Myocyte (in vitro differentiated cells): Measurements from ENCODE around the gene ITPR2. TPM values are rescaled to one million over a fixed set of nuclear protein-coding genes. Genes with fewer than 3 reads are reported as not detected.
"Not testable (repeated sequence)": the region's sequence is repeated elsewhere in the genome, so short reads cannot be mapped to it uniquely, and the experiment has no call there.

Experiments
- DNase-seq: peaks from one replicate; pipeline ENCODE4 v3.0.0-alpha.2; 2012; ENCODE audit warnings: low read depth
- total RNA-seq: library from RNA; depleted of rRNA; stranded (reverse); fragments of >200 nt; gene quantifications from 2 replicates; pipeline ENCODE4 v1.2.3, GENCODE V29; 2014

Gene ITPR2
- total RNA-seq, 1 donor from 2014 or later, result 8.9 TPM

DNA sequence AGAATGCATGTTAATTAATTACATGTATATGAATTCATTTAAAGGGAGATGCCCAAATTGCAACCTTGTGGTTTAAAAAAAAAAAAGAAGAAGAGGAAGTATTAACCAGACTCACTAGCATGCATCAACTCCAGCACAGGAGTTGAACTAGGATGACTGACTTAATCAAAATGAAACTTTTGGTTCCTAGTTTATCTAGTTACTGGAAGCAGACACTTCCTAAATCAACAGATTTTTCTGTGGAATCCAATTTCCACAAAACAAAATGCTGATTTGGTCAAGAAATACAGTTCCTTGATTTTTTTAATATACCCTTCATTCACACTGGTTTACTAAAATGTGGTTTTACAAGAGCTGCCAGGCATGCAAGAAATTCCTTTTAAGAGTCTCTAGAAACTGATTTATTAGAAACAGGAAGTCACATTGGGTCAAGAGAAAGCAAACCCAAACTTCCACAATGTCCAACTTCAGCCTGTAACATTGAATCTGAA, 41.6 kb downstream of the ITPR2 start:
- DNase-seq, result peak; percentile 54

DNA sequence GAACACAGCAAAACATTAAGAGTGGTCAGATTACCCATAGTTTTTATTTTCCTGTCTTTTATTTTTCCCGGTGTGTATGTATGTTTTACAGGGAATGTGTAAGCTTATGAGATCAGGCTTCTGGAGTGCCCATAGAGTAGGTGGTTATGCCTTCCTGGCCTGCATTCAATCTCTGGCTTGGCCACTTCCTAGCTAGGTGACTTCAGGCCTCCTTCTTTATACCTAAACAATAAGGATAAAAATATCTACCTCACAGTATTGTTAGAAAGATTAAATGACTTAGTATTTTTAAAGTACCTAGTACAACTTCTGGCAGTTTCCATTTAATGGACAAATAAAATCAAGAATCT, 42.4 kb downstream of the ITPR2 start:
- DNase-seq, result no peak

DNA sequence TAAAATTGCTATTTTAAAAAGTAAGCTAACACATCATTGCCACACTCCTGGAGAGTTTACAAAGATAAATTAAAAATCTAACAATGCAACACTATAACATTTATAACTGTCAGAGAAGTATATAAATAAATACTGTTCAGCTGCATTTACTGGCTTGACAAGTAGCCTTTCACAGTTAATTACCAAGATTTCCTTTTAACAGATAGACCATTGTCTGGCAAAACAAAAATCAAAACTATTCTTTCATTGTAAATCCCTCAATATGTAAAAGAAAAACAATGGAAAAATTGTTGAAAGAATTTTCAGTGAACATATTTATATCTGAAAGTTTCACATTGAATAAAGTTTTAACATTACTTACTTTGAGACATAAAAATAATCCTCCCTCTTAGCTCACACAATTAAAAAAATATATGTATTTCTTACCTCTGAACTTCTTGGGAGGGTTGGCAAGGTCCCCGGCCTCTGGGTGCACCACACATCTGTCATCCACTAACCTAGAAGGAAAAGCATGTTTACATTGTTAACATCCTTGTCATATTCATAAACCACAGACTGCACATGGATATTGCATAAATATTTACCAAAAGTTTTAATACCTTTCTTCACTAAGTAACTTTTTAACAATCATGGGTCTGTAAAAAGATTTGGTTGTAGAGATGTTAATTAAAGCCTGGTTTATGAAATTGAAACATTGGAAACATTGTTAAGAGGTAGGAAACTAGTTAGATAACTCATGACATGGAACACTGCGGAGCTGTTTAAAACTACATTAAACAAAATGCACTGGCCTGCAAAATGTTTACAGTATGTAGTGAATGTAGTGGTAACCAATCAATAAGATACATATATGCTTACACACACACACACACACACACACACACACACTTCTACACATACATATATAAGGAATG, 43.0 kb downstream of the ITPR2 start:
- DNase-seq, result no peak

DNA sequence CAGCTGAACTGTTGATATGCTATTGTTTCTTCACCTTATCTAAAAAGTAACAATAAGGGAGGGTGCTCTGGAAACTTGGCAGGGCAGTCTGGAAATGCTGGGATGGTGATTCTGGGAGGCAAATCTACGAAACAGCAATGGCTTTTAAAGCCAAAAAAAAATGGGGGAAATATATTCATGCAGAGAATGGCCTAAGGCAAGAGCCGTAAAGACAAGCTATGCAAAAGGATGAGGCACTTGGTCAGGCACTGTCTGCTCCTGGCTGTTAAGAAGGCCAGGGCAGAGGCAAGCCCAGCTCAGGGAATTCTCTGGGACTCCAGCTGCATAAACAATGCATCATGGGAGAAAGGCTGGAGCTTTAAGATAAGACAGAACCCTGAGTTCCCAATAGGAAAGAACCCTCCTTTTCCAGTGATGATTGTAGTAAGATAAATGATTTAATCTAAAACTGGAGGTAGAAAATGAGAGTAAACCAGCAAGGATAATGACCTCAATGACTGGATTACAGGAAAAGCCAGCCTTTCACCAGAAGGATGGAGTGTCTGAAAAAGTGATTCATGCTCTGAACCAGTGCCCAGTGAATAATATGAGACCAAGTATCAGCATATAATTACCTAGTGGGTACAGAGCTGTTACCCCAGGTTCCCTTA, 46.0 kb downstream of the ITPR2 start:
- DNase-seq, result peak; percentile 45

DNA sequence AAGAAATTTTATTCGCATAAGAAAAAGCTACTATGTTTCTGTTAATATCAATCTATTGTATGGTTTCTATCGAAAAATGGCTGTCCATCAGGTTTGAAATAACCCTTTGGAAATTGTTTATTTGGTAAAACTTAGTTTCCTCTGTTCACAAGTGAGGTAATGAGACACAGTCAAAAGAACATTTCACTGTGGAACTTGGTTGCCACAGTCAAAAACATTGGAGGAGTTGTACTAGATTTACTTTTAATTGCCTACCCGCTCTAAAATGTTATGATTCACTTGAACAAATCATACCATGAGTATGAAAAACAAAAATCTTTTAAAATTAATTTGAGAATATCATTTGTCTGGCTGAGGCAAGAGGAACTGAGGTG, 46.5 kb downstream of the ITPR2 start:
- no peak for DNase-seq

DNA sequence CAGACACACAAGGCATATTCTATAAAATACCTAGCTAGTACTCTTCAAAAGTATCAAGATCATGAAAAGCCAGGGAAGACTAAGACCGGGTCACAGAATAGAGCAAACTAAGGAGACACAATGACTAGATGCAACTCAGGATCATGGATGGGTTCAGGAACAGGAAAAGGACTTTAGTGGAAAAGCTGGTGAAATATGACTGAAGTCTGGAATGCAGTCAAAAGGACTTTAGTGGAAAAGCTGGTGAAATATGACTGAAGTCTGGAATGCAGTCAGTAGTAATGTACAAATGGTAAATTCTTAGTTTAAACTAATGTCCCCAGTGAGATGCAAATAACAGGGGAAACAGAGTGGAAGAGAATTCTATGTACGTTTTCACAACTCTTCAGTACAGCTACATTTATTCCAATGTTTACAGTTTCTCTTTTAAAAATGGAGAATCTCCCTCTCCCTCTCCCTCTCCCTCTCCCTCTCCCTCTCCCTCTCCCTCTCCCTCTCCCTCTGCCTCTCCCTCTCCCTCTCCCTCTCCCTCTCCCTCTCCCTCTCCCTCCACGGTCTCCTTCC, 49.1 kb downstream of the ITPR2 start:
- DNase-seq, result not testable (repeated sequence)

DNA sequence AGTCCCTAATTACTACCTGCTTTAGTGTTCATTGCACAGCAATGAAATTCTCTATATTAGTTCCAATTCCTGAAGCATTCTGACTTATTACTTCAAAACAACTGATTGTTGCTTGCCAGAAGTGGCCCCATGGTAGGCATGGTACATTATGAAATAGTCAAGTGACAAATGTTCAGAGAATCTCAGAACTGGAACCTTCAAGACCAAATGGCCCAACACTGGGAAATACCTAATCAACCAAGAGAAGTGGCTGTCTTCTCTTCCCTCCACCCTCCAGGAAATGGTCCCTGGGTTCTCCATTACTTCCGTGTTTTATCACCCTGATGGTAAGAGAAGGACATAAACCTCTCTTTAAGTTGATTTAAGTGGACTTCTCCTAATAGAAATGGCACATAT, 49.9 kb downstream of the ITPR2 start:
- no peak for DNase-seq

DNA sequence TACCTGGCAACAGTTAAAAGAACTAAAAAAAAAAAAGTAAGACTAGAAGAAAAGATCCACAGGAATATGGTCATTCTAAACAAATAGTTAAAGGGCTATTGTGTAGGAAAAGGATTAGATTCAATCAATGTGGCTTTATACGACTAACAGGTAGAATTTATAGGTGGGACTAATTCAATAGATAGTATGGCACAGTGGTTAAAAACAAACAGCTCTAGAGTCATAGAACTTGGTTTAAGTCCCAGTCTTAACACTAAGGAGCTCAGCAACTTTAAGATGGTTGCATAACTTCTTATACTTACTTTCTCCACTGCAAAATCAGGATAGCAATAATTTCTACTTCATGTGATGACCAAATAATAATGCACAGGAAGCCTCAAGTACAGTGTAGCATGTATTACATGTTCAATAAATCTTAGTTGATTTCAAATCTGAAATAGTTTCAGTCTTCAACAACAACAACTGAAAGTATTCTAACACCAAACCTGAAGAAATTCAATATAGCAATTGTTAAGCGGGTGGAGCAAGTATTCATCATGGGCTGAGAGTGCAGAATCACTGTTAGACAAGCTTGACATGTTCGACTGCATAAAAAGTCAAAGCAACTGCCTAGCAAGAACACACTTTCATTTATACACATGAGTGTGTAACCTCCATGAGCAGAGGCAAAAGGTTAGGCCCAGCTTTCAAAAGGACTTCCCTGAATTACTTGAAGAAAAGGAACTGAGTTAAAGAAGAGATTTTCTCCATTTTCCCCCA, 50.4 kb downstream of the ITPR2 start:
- no peak for DNase-seq

DNA sequence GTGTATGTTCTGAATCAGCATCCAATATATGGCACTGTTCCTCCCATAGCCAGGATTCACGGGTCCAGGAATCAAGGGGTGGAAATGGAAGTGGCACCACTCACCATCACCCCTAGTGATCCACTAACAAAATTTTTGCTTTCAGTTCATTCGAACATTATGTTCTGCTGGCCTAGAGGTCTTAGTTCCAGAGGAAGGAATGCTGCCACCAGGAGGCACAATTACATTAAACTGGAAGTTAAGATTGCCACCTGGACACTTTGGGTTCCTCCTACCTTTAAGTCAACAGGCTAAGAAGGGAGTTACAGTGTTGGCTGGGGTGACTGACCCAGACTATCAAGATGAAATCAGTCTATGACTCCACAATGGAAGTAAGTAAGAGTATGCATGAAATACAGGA, 52.3 kb downstream of the ITPR2 start:
- DNase-seq, result not testable (repeated sequence)

DNA sequence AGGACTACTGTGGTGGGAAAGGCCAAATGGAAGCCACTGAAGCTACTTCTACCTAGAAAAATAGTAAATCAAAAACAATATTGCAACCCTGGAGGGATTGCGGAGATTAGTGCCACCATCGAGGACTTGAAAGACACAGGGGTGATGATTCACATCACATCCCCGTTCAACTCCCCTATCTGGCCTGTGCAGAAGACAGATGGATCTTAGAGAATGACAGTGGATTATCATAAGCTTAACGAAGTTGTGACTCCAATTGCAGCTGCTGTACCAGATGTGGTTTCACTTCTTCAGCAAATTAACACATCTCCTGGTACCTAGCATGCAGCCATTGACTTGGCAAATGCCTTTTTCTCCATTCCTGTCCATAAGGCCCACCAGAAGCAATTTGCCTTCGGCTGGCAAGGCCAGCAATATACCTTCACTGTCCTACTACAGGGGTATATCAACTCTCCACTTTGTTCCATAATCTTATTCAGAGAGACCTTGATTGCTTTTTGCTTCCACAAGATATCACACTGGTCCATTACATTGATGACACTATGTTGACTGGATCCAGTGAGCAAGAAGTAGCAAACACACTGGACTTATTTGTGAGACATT, 54.7 kb downstream of the ITPR2 start:
- DNase-seq, result not testable (repeated sequence)

DNA sequence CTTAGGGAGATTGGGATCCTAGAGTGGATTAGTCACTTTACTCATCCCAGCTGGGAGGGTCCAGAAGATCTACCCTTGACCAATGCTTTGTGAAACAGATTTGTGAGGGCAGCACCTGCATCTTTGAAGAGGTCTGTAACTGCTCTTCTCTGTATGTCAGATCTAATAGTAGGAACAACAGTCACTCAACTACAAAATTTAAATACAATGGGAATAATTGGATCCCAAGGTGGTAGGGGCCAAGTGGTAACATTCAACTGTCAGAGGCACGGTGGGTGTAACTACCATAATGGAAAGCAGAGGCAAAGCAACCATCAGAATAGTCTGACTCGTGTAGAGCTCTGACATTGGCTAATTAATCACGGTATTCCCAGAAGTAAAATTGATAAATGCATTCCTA, 55.8 kb downstream of the ITPR2 start:
- no peak for DNase-seq

DNA sequence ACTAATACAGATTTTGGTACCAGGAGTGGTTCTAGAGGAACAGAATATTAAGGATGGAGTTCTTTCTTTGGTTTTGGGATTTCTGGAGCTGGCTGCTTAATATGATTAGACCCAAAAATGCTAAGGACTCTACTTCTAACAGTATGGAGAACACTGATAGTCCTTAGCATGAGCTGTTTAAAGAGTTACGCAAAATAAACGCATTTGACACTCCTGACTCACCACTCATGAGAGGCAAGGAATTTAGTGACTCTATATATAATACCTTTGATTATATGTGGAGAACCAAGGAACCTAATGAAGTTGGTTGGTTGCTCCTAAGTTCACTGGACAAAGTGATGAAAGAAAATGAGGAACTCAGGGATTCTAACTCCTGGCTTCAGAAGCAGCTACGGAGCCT, 57.0 kb downstream of the ITPR2 start:
- DNase-seq, result not testable (repeated sequence)

DNA sequence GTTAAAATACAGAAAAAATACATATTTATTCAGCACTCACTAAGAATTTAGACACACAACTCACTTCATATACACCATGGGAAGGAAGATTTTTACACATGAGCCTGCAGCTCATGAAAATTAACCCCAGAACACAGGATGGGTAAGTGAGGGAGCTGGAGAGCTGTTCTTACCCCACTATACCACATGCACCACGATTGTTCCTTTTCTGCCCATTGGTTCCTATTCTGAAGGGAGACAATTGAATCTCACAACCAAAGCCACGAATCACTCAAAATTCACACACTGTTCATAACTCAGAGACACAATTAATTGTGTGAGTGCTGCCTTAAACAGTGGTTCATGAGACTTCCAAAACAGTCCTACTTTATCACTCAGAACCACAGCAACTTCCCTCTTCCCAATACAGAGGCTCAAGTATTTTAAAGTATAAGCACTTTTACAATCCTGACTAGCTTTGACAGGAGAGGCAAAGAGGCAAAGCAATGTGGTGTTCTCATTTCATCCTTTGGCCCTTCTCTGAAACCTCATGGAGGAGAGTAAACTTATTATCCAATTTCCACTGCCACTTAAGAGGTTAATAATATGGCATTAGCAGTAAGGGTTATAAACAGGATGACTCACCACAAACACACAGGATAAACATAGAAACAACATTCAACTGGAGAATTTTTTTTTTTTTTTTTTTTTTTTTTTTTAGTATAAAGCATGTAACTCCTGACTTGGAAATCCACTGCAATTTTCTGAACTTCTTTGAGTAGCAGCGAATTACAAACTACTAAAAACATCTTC, 59.5 kb downstream of the ITPR2 start:
- no peak for DNase-seq

DNA sequence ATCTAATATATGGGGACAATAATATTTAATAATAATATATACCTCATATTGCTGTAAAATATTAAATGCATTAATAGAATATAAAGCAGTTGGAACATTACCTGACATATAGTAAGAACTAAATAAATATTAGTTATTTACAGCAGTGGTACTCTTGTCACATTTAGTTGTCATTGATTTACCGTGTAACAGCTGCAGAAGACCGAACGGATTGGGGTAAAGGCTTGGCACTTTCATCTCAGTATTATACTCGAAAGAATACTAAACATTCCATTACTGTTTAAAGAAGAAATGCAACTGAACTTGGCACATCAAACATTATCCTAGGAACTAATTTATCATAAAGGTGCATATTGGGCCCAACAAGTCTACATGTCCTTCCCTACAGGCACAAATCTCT, 61.1 kb downstream of the ITPR2 start:
- DNase-seq, result peak; percentile 32

DNA sequence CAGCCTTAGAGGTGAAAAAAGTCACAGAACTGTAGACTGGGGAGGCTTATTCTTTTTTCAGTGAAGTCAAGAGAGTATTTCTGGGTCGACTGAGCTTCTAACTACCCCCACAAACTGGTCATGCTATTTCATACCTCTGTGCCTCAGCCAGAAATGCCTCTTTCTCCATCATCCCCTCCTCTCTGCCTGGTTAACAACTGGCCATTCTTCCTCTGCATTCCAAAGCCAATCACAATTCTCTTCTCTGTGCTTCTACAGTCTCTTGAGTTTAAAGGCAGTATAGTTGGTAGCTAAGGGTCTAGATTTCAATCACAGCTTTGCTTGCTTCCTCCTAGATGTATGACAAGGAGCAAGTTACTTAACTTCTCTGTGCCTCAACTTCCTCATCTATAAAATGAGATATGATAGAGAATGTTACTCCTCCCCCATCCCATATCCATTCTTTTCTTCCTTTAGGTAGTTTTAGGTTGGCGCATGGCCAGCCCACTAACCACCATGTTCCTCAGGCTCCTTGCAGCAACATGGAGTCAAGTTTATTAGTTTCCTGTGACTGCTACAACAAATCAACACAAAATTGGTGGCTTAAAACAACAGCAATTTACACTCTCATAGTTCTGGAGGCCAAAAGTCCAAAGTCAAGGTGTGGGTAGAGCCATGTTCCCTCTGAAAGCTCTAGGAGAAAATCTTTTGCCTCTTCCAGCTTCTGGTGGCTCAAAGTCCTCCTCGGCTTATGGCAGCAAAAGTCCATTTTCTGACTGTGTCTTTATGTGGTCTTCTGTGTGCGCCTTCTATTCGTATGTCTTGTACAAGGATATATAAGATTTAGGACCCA, 62.5 kb downstream of the ITPR2 start:
- DNase-seq, result no peak

DNA sequence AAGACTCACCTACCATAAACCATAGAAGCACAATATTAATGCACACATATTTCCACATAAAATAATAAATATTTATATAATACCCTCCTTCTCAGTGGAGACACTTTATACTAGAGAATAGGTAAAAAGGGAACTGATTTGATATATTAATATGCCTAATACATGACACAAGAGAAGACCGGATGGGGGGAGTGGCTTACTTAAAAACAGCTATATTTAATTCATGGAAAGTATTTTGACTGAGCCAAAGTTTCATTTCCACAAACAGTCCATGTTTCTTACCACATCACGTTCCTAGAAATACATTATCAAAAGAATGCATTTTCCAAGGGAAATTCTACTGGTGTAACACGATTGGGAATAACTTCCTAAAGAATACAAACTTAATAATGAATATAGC, 63.4 kb downstream of the ITPR2 start:
- DNase-seq, result no peak

DNA sequence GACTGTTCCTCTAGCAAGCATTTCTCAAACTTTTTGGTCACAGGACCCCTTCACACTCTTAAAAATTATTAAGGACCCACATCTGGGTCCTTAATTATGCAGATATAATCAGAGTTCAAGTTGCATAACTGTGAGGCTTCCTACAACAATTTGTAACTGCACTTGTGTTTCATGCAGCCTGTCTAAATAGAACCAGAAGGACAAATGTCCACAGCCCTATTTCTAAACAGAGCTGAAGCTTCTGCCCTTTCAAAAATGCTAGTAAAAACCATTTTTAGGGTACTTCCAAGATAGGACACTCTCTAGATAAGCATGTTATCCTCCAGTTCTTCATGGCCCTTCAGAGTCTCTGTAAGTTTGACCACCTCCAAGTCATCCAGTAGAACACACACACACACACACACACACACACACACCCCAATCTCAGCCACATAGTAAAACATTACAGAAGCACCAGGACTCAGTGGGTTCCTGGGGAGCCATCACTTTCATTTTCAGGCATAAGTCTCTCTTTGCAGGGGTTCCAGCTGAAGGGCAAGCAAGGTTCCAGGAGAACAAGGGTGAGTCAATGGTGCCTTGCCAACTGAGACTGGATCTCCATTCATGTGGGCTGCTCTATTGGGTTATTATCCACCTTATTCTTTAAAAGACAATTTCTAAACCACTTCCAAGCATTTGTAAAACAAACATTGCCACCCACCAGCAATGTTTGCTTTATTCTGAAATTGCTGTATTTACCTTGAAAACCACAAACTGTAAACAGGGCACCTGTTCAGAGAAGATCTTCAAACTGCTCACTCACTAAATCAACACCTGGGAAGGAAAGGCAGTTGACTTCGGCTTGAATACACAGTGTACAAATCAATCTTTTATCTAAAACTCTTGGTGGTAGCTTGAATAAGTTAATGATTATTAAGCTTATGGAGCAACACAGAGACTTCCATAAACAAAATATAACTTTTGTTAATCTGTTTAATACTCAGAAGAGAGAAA, 64.1 kb downstream of the ITPR2 start:
- no peak for DNase-seq

DNA sequence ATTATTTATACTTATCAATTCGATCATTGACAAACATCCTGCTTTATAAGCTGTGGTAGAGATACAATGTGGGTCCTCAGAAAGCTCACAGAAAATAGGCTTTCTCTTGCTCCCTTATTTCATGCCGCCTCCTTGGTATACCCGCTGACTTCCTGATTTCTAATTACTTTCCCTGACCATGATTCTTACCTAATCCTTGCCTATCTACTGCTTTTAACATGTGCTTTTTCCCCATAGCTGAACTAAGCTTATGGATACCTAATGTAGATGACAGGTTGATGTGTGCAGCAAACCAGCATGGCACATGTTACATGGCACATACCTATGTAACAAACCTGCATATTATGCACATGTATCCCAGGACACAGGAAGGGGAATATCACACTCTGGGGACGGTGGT, 65.1 kb downstream of the ITPR2 start:
- DNase-seq, result no peak
